Osteoblast (primary cell): Measurements from ENCODE around the gene GH1. TPM values are rescaled to one million over a fixed set of nuclear protein-coding genes. Genes with fewer than 3 reads are reported as not detected.
"Not testable (repeated sequence)": the region's sequence is repeated elsewhere in the genome, so short reads cannot be mapped to it uniquely, and the experiment has no call there.

Experiments
- DNase-seq: peaks from one replicate; pipeline ENCODE4 v3.0.0; 2011; ENCODE audit warnings: low spot score, mixed read lengths; ENCODE audit not compliant: insufficient read length; ENCODE audit errors: missing footprints
- H2AFZ ChIP-seq: 2 replicates; pipeline ENCODE4 v1.6.0; 2011; ENCODE audit warnings: mild to moderate bottlenecking, low read length
- H3K27ac ChIP-seq: 2 replicates; pipeline ENCODE4 v1.5.1; 2011; ENCODE audit warnings: mild to moderate bottlenecking, low read depth, low read length, moderate library complexity
- H3K27me3 ChIP-seq: 2 replicates; pipeline ENCODE4 v1.6.0; 2012; ENCODE audit warnings: mild to moderate bottlenecking, control low read depth, inconsistent platforms, low read length, moderate library complexity; ENCODE audit not compliant: insufficient read depth
- H3K36me3 ChIP-seq: 2 replicates; pipeline ENCODE4 v1.5.1; 2011; ENCODE audit warnings: mild to moderate bottlenecking, low read length, control low read depth, moderate library complexity; ENCODE audit not compliant: insufficient read depth
- H3K4me1 ChIP-seq: 2 replicates; pipeline ENCODE4 v1.5.1; 2011; ENCODE audit warnings: mild to moderate bottlenecking, low read length, control low read depth, moderate library complexity; ENCODE audit not compliant: insufficient read depth
- H3K4me2 ChIP-seq: 2 replicates; pipeline ENCODE4 v1.6.0; 2011; ENCODE audit warnings: mild to moderate bottlenecking, low read length; ENCODE audit not compliant: insufficient read depth
- H3K4me3 ChIP-seq: fragments of 200-600 bp; sonication (generic); 3 replicates; pipeline ENCODE4 v1.5.1; 2012; ENCODE audit warnings: mild to moderate bottlenecking, low read length, inconsistent platforms; ENCODE audit not compliant: insufficient read depth
- H3K79me2 ChIP-seq: 2 replicates; pipeline ENCODE4 v1.6.0; 2012; ENCODE audit warnings: mild to moderate bottlenecking, low read length, control low read depth, inconsistent platforms; ENCODE audit not compliant: insufficient read depth
- H3K9me3 ChIP-seq: 2 replicates; pipeline ENCODE4 v1.5.1; 2011; ENCODE audit warnings: low read depth, low read length, control low read depth
- H4K20me1 ChIP-seq: 2 replicates; pipeline ENCODE4 v1.6.0; 2012; ENCODE audit warnings: mild to moderate bottlenecking, low read length, control low read depth; ENCODE audit not compliant: insufficient read depth
- CTCF ChIP-seq: IDR thresholded peaks from 2 replicates; pipeline ENCODE4 v1.5.1; 2011; ENCODE audit warnings: mild to moderate bottlenecking, low read depth, low read length, moderate library complexity; ENCODE audit errors: extremely low read depth
- total RNA-seq: library from RNA; depleted of rRNA; stranded (reverse); fragments of >200 nt; gene quantifications from 2 replicates; pipeline ENCODE4 v1.2.3, GENCODE V29; 2012

GH1 gene
- total RNA-seq, 1 donor, result not detected

- Histone ChIP-seq H3K4me3 (no peak within 1 kb of the TSS), H3K27ac (no peak within 1 kb of the TSS), H4K20me1 (no peaks in the 10 kb centered on the region), H3K36me3 (no peaks in the 10 kb centered on the region), H3K79me2 (no peaks in the 10 kb centered on the region), H3K9me3 (no peaks in the 10 kb centered on the region), H2AFZ (no peak within 1 kb of the TSS), H3K4me2 (no peak within 1 kb of the TSS), H3K27me3 (no peaks in the 10 kb centered on the region), H3K4me1 (no peaks in the 10 kb centered on the region)
- peak; percentile 93 for DNase-seq
- TF ChIP-seq CTCF, result peak; percentile 51
Observed at GRCh38 chr17:63881935-63882601, 36.6 kb downstream of the GH1 start, which contains the start of gene GH2. Gene GH2 (minus strand): TSS chr17:63881944. CDS start chr17:63881801, 143 bp downstream.

DNA sequence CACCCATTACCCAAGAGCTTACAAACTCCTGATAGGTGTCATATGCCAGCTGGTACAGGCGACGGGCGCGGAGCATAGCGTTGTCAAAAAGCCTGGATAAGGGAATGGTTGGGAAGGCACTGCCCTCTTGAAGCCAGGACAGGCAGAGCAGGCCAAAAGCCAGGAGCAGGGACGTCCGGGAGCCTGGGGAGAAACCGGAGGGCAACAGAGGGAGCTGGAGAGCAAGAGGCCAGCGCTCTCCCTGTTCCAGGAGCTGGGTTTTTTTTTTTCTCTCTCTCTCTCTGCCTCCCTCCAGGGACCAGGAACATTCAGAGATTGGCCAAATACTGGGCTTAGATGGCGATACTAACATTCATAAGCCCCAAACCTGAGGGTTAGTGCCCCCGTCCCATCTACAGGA lies 37.3 kb downstream of the GH1 start:
- H3K27me3 ChIP-seq, H3K36me3 ChIP-seq, H4K20me1 ChIP-seq, H3K9me3 ChIP-seq, H3K27ac ChIP-seq, H3K4me3 ChIP-seq, H2AFZ ChIP-seq, H3K4me2 ChIP-seq, DNase-seq, H3K4me1 ChIP-seq, H3K79me2 ChIP-seq: not testable (repeated sequence)

DNA sequence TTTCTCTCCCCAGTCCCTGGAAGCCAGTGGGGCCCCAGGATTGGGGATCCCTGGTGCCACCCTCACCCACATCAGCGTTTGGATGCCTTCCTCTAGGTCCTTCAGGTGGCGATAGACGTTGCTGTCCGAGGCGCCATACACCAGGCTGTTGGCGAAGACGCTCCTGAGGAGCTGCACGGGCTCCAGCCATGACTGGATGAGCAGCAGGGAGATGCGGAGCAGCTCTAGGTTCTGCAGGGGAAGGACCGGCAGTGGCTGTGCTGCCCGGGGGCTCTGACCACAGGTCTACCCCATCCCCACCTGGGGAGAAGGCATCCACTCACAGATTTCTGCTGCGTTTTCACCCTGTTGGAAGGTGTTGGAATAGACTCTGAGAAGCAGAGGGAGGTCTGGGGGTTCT lies 37.9 kb downstream of the GH1 start:
- no peak for DNase-seq
- TF ChIP-seq CTCF, result no peak

GRCh38 chr17:63878413-63878812 lies 40.2 kb downstream of the GH1 start:
- H3K27me3 ChIP-seq, H2AFZ ChIP-seq, H3K9me3 ChIP-seq, H3K4me3 ChIP-seq, H3K27ac ChIP-seq, H3K79me2 ChIP-seq, H3K4me1 ChIP-seq, H3K4me2 ChIP-seq, H3K36me3 ChIP-seq, H4K20me1 ChIP-seq: not testable (repeated sequence)
- DNase-seq, result peak; percentile 31

More for the DNA sequence above, 37.9 kb downstream of the GH1 start:
- no peaks in the 10 kb centered on the region for H3K79me2 ChIP-seq
- no peak overlapping the region for H3K4me3 ChIP-seq
- no peaks in the 10 kb centered on the region for H4K20me1 ChIP-seq
- no peak overlapping the region for H3K27ac ChIP-seq
- H3K4me2 ChIP-seq, result no peak overlapping the region
- no peaks in the 10 kb centered on the region for H3K4me1 ChIP-seq
- H2AFZ ChIP-seq, result no peak overlapping the region
- no peaks in the 10 kb centered on the region for H3K9me3 ChIP-seq
- no peaks in the 10 kb centered on the region for H3K36me3 ChIP-seq
- no peaks in the 10 kb centered on the region for H3K27me3 ChIP-seq

DNA sequence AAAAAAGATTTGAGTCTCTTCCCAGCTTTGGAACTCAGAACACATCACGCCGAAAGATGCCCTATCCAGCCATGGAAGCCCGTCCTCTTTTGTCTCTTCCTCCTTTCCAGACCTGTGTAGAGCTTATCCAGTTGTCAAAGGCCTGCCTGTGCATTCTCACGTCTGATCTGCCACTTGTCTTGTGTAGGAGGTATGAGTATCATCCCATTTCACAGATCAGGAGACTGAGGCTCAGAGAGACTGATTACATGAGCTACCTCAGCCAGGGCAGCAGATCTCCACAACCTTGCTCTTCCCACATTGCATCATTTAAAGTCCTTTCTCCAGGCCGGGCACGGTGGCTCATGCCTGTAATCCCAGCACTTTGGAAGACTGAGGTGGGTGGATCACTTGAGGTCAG lies 43.9 kb downstream of the GH1 start:
- H3K4me2 ChIP-seq, H3K79me2 ChIP-seq, DNase-seq, H2AFZ ChIP-seq, H3K4me3 ChIP-seq, H3K4me1 ChIP-seq, H3K27ac ChIP-seq, H4K20me1 ChIP-seq, H3K27me3 ChIP-seq, H3K36me3 ChIP-seq, H3K9me3 ChIP-seq: not testable (repeated sequence)

DNA sequence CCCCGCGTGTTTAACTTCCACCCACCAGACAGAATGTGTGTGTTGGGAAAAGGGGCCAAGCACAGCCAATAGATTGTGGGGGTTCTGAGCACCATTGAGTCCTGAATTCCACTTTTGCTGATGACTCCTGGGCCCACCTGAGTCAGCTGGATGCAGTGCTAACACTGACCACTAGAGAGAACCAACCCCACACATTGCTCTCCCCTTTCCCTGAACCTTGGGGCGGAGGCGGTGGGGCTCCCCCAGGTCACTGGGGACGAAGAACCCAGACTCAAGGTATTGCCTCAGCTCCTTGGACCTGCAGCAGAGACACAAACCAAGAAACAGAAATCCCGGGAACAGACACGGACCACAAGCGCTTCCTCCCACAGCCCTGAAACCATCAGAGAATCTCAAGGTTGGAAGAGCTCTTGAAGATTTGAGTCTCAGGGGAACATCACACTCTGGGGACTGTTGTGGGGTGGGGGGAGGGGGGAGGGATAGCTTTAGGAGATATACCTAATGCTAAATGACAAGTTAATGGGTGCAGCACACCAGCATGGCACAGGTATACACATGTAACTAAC lies 44.5 kb downstream of the GH1 start:
- H4K20me1 ChIP-seq, H3K27ac ChIP-seq, H3K9me3 ChIP-seq, H3K79me2 ChIP-seq, H3K4me2 ChIP-seq, H3K27me3 ChIP-seq, H3K4me1 ChIP-seq, H3K36me3 ChIP-seq, DNase-seq, H3K4me3 ChIP-seq, H2AFZ ChIP-seq: not testable (repeated sequence)

- not testable (repeated sequence) for H3K4me3 ChIP-seq, H3K36me3 ChIP-seq, DNase-seq, H2AFZ ChIP-seq, H3K27me3 ChIP-seq, H3K79me2 ChIP-seq, H3K9me3 ChIP-seq, H3K27ac ChIP-seq, H4K20me1 ChIP-seq, H3K4me1 ChIP-seq, H3K4me2 ChIP-seq
Observed at GRCh38 chr17:63873577-63873976, 45.1 kb downstream of the GH1 start, which contains the start of gene CSH2. Gene CSH2 (minus strand): TSS chr17:63873677. CDS start chr17:63873614, 63 bp downstream.
